ENCODE measurements around the gene CST3.
"Not testable (repeated sequence)": the region's sequence is repeated elsewhere in the genome, so short reads cannot be mapped to it uniquely, and the experiment has no call there.

The CST3 gene, protein sequence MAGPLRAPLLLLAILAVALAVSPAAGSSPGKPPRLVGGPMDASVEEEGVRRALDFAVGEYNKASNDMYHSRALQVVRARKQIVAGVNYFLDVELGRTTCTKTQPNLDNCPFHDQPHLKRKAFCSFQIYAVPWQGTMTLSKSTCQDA
- total RNA-seq = 3.4 to 11.2 reads per million in 2 donors

DNA sequence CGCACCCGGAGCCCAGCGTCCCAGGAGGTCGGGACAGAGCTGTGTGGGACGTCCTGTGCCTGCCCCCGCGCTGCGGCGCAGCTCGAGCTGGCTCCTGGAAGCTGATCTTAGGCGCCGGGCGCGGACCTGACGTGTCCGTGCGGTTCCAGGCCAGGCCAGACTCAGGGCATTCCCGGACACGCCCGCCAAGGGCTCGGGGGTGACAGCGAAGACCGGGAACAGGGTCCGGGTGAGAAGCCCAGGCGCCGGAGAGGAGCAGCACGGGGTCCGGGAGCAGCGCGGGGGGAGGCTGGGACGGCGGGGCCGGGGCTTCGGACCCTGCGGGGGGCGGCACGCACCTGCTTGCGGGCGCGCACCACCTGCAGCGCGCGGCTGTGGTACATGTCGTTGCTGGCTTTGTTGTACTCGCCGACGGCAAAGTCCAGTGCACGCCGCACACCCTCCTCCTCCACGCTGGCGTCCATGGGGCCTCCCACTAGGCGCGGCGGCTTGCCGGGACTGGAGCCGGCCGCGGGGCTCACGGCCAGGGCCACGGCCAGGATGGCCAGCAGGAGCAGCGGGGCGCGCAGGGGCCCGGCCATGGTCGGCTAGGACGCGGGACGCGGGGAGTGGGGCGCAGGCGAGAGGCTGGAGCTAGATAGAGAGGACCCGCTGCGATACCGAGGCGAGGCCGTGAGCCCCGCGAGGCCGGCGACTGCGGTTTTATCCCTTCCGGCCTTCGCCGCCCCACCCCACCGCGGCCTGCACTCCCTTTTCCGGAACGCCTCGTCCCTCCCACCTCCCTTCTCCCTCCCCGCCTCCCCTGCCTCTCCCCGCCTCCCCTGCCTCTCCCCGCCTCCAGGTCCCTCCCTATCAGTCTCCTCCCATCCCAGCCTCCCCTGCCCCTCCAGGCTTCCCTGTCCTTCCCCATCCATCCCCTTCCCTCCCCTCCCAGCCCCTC, at the start of gene CST3:
TSS of gene CST3 (minus strand) at position 674 of the 940 bp plus-strand sequence. CDS start at position 581, 93 bp downstream.
- DNase-seq = no peak

DNA sequence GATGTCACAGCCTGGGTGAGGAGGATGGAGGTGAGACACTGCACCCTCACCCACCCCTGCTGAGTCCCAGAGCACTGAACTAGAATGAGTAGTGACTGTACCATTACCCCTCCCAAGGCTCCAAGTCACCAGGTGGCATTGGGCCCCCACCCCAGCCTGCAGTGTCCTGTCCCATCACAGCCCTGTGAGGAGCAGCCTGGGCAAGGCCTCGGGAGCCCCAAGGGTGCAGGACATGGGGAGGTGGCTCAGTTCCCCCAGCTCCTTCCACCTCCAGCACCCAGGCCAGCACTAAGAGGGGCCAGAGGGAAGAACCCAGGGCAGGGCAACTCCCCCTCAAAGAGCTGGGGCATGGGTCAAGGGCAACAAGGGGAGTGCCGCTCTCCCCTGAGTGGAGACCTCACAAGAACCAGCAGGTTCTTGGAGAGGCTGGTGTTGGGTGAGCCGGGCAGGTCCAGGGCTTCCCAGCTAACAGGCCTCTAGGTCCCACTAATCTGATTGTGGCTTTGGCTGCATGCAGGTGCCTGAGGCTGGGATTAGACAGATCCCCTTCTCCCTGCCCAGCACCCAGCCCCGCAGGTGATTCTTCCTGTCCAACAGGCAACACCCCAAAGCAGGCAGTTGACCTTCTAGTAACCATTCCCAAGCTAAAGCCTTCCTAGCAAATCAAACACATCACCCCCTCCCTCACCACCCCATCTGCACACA, 48.4 kb upstream of the CST3 start:
- no peak for DNase-seq

DNA sequence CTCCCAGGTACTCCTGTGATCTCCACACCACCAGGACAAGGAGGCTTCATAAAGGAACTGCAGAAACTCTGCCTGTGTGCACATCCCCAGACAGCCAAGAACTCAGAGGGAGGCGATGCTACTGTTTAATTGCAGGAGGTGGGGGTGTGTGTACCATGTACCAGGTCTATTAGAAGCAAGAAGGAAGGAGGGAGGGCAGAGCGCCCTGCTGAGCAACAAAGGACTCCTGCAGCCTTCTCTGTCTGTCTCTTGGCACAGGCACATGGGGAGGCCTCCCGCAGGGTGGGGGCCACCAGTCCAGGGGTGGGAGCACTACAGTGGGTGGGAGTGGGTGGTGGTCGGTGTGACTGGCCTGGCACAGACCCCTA, 47.8 kb upstream of the CST3 start:
- DNase-seq = not testable (repeated sequence)

DNA sequence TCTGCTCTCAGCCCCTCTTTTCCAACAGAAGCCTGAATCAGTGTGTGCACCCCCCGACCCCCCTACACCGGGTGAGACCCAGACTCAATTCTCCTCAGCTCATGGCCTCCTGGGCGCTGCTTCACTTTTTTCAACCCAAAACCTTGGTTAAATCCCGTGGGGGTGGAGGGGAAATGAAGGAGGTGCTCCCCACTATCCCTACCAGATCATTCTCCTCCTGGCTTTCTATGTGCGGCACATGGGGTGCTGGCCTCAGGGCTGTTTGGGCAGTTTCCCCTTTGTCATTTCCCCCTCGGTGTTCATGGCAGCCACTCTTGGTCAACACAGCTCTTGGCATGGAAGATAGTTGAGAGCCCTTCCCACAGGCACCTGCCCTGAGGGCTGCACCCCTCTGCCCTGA, 46.5 kb upstream of the CST3 start:
- no peak for DNase-seq

DNA sequence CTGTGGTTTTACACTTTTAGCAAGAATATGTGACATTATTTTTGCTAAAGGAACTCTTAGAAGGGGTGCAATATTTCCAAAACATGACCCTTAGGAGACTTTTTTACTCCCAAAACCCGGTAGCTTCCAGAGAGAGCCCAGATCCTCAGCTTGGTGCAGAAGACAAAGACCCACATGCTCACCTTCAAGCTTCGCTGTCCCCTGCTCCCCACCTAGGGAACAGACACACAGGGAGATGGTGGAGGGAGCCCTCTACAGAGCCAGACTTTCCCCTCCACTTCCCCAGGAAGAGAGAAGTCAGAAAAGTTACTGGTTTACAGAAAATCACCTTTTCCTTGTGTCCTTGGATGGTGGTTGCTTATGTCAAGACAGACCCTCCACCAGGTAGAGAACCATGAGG, 46.1 kb upstream of the CST3 start:
- no peak for DNase-seq

DNA sequence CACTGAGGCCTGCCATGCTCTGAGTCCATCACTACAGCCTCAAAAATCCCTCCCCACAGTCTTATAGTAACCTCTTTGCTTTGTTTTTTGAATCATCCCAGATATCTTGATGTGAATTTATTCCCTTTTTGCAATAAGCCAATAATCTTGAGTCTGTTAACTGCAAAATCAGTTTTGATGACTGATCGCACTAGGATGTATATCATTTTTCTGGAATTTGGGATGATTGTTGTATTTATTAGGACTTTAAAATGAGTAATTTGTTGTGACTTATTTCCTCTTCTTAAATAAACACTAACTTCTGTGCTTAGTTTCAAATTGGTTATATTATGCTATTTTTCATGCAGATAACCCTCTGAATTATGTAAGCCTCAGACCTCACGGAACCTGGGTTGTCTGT, 45.5 kb upstream of the CST3 start:
- DNase-seq = no peak

DNA sequence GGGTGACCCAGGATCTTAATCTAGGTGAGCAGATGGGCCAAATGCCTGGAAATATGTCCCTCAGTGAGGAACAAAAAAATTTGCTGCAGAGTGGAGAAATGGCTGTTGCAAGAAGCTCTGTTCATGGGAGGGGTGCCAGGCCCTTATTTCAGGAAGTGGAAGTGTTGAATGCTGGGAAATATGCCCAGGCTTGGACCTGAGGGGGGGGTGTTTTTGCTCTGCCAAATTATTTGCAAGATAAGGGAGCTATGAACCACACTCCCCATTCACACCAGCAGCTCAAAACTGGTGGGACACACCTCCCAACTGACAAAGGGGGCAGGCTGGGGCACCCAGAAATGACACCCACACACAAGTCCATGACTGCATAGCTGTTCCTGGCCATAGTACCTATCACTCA, 42.4 kb upstream of the CST3 start:
- no peak for DNase-seq

DNA sequence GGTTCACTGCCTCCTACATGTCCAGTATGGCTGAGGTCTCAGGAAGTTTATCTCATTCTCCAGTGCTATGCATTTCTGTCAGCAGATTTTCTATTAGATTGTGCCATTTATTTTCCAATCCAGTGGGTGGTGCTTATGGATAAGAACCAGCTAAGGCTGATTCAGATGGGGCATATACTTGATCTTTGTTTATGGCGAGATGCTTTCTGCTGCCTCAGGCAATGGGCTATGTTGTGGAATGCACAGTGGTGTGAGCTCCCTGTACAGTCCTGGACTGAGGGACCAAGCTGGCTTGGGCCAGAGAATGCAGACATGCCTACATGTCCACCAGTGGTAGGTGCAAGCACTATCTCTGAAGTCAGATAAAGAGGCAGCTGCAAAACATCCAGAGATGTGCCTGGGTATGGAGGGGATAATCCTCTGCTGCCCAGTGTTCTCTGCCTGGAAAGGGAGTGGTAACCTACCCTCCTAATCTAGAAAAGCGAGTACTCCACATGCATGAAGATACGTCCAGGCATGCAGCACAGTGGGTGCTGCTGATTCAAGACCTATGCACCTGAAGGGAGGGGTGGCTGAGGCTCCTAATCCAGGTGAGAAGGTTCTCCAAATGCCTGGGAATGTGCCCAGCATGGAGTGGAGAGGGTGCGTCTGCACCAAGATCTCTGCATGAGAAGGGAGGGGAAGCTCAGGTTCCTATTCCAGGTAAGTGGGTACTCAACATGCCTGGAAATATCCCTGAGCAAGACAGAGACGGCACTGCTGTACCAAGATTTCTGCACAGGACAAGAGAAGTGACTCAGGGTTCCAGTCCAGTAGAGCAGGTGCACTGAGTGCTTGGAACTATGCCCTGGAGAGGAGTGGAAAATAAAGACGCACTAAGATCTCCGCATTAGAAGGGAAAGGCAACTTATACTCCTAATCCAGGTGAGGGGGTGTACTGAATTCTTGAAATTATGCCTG, 41.7 kb upstream of the CST3 start:
- DNase-seq = no peak

DNA sequence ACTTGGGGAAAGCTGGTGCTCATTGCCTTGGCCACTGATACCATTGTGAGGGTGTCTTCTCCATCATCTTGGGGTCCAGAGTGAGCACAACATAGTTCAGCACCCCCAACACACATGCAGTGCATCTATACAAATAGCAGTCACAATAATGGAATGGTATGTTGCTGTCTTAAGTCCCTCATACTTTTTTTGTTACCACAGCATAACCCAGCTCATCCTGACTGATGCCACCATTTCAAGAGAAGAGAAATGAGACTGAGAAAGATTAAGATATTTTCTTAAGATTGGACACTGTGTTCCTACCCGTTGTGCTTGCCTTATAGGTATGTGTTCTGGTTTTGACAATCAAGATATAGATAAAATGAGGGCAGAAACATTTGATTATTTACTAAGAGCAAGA, 35.5 kb upstream of the CST3 start:
- no peak for DNase-seq

DNA sequence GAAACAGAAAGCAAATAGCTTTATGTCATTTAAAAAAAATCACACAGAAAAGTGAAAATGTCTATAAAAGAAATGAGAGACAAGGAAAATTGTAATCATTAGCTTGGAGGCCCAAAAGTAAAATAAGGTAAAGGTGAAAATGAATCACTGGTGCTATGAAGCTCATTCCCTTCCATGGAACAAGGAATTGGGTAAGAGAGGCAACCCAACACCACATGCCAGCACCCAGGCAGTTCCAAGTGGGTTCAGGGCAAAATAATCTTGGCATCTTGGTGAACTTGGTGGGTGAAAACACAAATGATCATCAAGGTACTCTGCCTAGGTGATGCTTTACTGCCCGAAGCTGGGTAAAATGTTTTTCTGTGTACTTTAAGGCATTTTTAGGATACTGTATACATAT, 34.4 kb upstream of the CST3 start:
- no peak for DNase-seq

DNA sequence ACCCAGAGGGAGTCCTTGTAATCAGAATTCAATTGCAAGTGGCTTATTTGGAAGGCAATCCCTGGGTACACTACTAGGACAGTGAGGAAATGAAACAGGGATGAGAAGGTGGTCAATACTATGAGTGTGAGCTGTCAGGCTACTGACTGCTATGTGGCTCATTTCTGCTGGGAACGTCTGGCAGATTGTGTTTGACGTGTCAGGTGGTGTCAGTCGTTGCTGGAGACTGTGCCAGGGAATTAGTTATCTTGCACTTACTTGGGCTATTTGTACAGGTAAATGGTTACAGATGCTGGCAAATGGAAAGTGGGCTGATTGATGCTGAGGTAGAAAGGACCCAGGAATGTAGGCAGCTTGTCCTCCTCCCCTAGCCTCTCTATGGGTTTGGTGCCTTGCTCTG, 33.7 kb upstream of the CST3 start:
- DNase-seq = no peak

DNA sequence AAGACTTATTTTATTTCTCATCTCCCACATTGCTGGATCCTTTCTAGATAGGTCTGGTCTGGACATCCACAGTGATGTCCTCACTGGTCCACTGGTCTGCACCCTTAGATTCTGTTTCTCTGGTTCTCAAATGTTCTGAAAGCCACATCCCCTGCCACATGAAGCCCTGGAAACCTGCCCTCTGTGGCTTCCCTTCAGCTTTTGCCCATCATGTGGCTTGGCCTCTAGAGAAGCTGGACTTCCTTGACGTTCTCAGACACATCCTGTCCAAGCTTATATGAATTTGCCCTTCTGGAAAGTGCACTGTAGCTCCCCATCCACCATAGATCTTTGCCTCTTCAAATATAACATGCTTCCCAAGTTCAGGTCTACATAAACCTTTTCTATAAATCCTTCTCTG, 32.6 kb upstream of the CST3 start:
- no peak for DNase-seq

DNA sequence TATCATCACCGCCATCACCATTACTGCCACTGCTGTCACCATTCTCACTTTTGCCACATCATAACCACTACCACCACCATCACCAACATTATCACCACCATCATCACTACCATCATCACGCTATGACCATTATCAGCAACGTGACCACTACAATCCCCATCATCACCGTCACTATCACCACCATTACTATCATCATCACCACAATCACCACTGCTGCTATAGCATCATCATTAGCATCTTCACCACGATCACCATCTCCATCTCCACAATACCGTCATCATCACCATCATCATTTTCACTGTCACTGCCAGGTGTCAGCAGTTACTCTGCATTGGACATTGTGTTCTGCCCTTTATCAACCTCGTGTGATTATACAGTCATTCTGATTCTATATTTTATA, 32.1 kb upstream of the CST3 start:
- no peak for DNase-seq

DNA sequence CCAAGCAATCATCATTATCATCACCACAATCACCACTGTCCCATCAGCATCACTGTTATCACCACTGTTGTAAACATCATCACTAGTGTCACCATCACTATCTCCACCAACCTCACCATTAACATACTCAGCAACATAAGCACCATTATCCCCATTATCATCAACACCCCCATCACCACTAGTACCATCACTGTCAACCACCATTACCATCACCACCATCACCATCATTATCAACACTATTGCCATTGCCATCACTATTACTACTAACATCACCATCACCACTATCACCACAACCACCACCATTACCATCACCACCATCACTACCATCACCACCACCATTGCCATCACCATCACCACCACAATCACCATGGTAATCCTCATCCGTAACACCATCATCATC, 31.6 kb upstream of the CST3 start:
- no peak for DNase-seq

DNA sequence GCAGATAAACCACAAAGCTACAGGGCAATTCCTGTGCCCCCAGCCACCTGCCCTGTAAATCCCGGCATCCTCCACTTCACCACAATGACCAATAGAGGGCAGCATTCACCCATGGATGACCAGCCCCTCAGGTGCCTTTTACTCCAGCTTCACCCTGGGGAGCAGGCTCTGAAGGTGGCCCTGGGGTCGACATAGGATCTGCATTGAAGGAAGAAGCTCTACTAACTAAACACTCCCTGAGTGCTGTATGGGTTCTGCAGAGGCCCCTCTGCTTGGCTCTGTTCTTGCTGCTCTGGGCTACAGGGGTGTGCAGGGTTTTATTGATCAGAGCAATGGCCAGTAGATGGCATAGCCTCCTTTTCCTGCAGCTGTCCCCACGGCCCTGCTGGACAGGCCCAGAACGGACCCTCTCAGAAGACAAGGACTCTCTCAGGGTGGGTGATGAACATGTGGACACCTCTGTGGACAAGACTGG, 30.8 kb upstream of the CST3 start:
- DNase-seq = no peak

DNA sequence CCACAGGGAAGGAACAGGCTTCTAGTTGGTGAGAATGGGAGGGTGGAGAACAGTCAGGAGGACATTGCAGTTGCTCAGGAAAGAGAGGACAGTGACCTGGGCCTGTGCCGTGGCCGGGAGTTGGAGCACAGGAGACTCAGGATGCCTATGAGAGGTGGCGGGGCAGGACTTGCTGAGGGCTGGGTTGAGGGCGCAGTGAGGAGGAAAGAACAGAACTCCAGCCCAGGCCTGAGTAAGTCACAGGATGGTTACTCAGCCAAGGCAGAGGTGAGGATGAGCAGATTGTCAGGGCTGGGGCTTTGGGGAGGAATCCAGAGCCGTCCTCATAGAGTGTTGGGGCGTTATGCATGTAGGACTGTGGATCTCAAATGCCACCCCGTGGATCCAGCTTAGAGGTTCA, 29.9 kb upstream of the CST3 start:
- no peak for DNase-seq

DNA sequence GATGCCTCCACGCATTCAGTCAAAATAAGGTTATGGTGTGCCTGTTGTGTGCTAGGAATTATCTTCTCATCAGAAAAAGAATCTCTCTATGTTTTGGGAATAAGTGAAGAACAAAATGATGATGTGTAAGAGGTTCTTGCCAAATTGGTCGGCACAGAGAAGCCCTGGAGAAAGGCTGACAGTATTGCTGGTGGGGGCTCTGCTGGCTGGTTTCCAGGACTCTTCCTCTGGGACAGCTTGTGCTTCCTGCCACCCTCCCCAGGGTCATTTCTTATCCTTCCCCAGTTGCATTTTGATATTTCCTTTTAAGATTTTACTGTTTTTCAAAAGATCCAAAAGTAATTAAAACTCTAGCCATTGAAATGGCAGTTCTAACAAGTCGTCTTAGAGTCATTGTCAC, 28.9 kb upstream of the CST3 start:
- no peak for DNase-seq

DNA sequence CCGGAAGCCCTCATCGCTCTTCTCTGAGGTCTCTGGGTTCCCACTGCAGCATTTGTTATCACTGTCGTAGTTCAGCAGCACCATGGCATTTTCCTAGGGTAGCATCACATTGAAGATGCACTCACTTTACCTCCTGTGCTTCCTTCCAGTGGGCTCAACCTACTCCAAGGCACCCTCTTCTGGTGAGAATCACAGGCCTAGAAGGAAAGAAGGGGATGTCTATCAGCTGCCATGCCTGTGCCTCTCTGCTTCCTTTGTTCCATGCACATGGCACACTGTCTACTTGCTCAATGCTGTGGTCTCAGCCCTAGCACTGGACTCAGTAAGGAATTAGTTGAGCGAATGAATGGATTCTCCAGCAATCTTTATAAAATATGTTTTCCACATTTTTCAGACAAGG, 28.4 kb upstream of the CST3 start:
- no peak for DNase-seq

DNA sequence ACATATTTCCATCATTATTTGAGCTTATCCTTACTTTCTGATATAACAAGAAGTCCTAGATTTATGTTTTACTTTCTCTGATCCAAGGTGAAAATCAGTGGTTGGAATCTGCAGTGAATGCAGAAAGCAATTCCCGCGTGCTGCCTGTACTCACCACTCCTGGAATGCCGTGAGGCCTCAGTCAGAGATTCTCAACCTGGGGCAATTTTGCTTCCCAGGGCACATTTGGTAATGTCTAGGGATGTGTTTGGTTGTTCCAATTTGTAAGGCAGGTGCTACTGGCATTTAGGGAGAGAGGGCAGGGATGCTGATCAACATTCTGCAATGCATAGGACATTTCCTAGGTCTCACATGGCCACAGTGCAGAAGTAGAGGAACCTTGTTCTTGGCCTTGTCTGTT, 27.2 kb upstream of the CST3 start:
- DNase-seq = no peak

DNA sequence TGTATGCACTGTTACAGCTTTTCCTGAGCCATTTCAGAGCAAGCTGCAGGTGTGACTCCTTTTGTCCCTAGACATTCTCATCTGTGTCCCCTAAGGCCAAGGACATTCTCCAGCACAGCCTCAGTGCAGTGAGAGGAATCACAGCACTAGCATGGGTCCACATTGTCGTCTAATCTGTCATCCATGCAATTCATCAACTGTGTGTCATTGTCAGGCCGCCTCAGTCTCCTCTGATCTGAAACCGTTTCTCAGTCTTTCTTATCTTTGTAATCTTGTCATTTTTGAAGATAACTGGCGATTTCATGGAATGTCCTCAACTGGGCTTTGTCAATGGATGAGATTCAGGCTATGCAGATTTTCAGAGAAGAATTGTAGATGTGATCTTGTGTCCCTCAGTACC, 26.3 kb upstream of the CST3 start:
- DNase-seq = not testable (repeated sequence)

DNA sequence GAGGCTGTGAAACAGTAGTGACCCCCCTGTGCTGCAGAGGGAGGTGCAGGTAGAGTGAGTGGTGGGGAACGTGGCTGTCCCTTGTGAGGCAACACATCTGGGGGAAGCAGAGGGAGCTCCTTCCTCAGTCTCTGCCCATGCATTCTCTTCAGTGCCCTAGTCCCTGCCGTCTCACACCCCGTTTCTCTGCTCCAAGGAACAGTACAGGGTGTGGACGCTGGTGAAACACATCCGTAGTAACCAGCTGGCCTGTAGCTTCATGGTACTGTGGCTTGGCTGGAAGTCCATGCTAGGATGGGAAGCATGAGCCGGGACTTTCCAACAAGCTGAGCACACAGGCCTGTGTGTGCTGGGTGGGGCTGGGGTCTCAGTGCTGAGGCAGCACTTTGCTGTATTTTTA, 25.4 kb upstream of the CST3 start:
- no peak for DNase-seq

DNA sequence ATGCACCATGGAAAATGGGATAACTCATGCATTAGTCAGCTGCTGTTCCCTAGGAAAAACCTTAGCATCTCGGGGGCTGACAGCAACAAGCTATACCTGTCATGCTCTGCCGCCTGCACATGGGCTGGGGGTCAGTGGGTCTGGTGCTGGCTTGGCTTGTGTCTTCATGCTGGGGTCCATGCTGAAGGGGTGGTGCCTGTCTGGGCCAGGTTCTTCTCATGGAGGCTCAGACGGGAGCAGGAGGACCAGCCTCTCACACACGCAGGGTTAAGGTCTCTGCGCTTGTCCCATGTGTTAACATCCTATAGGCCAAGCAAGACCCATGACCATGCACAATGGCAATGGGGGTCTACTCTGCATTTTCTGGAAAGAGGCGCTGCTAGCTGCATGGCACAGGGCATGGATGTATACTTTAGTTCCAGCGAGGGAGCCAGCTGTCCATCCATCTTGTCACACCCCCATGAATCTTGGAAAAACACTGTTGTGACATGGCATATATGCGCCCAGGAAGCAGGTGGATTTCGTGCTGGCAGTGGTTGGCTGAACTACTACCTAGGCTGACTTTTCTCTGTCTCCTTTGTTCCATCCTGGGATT, 24.6 kb upstream of the CST3 start:
- DNase-seq = no peak

Data from activated gamma-delta T cell (primary cell).